Neural crest cell (in vitro differentiated cells): ENCODE data around the gene MAGI2. TPM values are rescaled to one million over a fixed set of nuclear protein-coding genes. Genes with fewer than 3 reads are reported as not detected.
A peak's percentile ranks its signal among the peaks of the same experiment; 100 is the strongest.

Experiments
- DNase-seq: peaks from one replicate; pipeline ENCODE4 v3.0.0; 2021; ENCODE audit warnings: low read depth, mixed read lengths, low spot score
- H3K27ac Mint-ChIP-seq: one replicate; pipeline ENCODE4 v1.8.0; 2021; ENCODE audit warnings: mild to moderate bottlenecking, mixed read lengths; ENCODE audit not compliant: unreplicated experiment
- H3K27me3 Mint-ChIP-seq: 2 replicates; pipeline ENCODE4 v1.8.0; 2021; ENCODE audit warnings: low read depth, mild to moderate bottlenecking, mixed read lengths
- H3K36me3 Mint-ChIP-seq: 2 replicates; pipeline ENCODE4 v1.8.0; 2021; ENCODE audit warnings: low read depth, mild to moderate bottlenecking, mixed read lengths
- H3K4me1 Mint-ChIP-seq: 2 replicates; pipeline ENCODE4 v1.8.0; 2021; ENCODE audit warnings: mixed read lengths
- H3K4me3 Mint-ChIP-seq: one replicate; pipeline ENCODE4 v1.8.0; 2021; ENCODE audit warnings: mild to moderate bottlenecking, mixed read lengths
- H3K9me3 Mint-ChIP-seq: 2 replicates; pipeline ENCODE4 v1.8.0; 2021; ENCODE audit warnings: mixed read lengths
- CTCF ChIP-seq: fragments of 200-600 bp; sonication (generic); conservative IDR thresholded peaks from 2 replicates; pipeline ENCODE4 v1.5.0; 2021; ENCODE audit warnings: antibody characterized with exemption, mild to moderate bottlenecking
- total RNA-seq: library from RNA; stranded (reverse); gene quantifications from 2 replicates; pipeline ENCODE4 v1.2.1, GENCODE V29; 2021

The MAGI2 gene
- total RNA-seq, 1 donor from 2014 or later: 10.0 TPM

DNA sequence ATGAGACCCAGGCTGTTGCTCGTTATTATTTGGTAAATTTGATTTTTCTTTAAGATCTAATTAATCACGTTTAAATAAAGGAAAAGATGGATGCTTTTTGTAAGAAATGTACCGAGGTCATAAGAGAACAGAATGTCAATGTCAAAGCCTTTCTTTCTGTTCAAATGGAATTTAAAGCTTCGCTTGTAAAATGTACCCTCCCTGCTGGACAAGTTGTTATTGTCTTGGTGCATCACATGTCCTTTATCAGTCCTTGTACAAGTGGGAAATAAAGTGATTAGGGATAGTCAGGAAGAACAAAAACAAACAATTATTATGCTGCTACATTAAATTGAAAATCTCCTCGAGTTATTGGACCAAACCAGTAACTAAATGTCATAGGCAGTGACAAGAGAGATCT lies 1291.7 kb downstream of the MAGI2 start:
- Mint-ChIP-seq H3K27ac (no peak overlapping the region), H3K27me3 (no peaks in the 10 kb centered on the region)

DNA sequence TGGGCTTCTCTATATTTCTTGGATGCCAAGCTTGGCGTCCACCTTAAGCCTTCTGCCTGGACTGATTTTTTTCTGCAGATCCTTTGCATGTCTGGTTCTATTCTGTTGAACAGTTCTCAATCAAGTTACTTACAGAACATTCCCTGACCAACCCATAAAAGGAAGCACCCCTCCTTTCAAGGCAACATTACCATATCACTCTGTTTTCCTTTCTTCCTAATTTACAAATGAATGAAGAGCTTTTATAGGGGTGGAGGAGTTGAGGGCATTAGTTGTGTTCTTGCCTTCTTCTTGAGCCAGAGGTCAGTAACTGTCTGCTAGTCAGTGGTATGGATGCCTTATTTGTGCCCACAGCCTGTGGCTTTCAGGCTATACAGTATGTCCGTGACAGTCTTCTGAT lies 1293.9 kb downstream of the MAGI2 start:
- peaks cover 13% of the 10 kb centered on the region for H3K36me3 Mint-ChIP-seq
- no peak for TF ChIP-seq CTCF
- peaks cover 6% of the 10 kb centered on the region for H3K4me1 Mint-ChIP-seq
- H3K9me3 Mint-ChIP-seq: peaks cover 4% of the 10 kb centered on the region
- H3K4me3 Mint-ChIP-seq: no peak overlapping the region
- H3K27me3 Mint-ChIP-seq: no peaks in the 10 kb centered on the region
- H3K27ac Mint-ChIP-seq: peak overlapping the region; percentile 20
- DNase-seq: no peak

More for the DNA sequence above, 1291.7 kb downstream of the MAGI2 start:
- H3K36me3 Mint-ChIP-seq: peaks cover 13% of the 10 kb centered on the region
- TF ChIP-seq CTCF: no peak
- H3K4me3 Mint-ChIP-seq: no peak overlapping the region
- H3K9me3 Mint-ChIP-seq: peaks cover 4% of the 10 kb centered on the region
- H3K4me1 Mint-ChIP-seq: peaks cover 14% of the 10 kb centered on the region
- no peak for DNase-seq

- Mint-ChIP-seq H3K36me3 (no peaks in the 10 kb centered on the region), H3K4me3 (no peak overlapping the region), H3K9me3 (no peaks in the 10 kb centered on the region), H3K27ac (no peak overlapping the region), H3K4me1 (no peaks in the 10 kb centered on the region), H3K27me3 (no peaks in the 10 kb centered on the region)
- TF ChIP-seq CTCF: no peak
- DNase-seq: no peak
These were observed 1300.2 kb downstream of the MAGI2 start for GRCh38 chr7:78153285-78153684.

- Mint-ChIP-seq H3K27me3 (no peaks in the 10 kb centered on the region), H3K27ac (no peak overlapping the region), H3K36me3 (no peaks in the 10 kb centered on the region), H3K9me3 (no peaks in the 10 kb centered on the region), H3K4me3 (no peak overlapping the region), H3K4me1 (no peaks in the 10 kb centered on the region)
- TF ChIP-seq CTCF: no peak
- DNase-seq: no peak
These were observed 1302.2 kb downstream of the MAGI2 start for GRCh38 chr7:78151229-78151628.

DNA sequence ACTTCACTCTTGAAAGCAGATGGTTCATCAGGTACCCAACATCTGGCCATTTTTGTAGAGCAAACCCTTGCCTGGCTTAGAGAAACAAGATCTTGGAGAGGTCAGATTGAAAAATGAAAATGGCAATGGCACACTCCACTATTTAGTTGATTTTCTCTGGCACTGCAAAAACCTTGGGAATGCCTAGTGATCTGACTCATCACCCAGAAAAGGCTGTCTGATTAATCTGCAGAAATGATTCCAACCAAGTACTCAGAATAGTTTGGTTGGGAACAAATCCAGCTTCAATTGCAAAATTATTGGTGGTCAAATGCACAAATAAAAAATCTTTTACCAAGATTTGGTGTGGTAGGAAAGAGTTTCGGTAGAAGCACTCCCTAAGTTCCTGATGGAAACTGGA lies 1303.7 kb downstream of the MAGI2 start:
- DNase-seq: no peak
- H3K9me3 Mint-ChIP-seq: no peaks in the 10 kb centered on the region
- no peaks in the 10 kb centered on the region for H3K36me3 Mint-ChIP-seq
- TF ChIP-seq CTCF: no peak
- no peak overlapping the region for H3K4me3 Mint-ChIP-seq
- no peaks in the 10 kb centered on the region for H3K4me1 Mint-ChIP-seq
- no peak overlapping the region for H3K27ac Mint-ChIP-seq
- no peaks in the 10 kb centered on the region for H3K27me3 Mint-ChIP-seq
